ENCODE data around the gene TNFRSF14. TPM values are rescaled to one million over a fixed set of nuclear protein-coding genes. Genes with fewer than 3 reads are reported as not detected.

Gene TNFRSF14
- total and polyA plus RNA-seq, 2 of the 13 experiments (the other 11 are each of a cell fraction or from before 2014, with no cell fraction given), result 11.9 to 49.9 TPM

GRCh38 chr1:2571348-2571747 is 15.2 kb downstream of the TNFRSF14 start (continued):
- no peak for TF ChIP-seq ZNF75D (CRISPR knock-in tag; IDR thresholded peaks at IDR 0.05; ENCODE audit: borderline replicate concordance)
- no peak for TF ChIP-seq FOXK1 (CRISPR knock-in tag; IDR thresholded peaks at IDR 0.05; ENCODE audit: borderline replicate concordance, low read depth)
- TF ChIP-seq SSRP1 (CRISPR knock-in tag; IDR thresholded peaks at IDR 0.05), result no peak
- TF ChIP-seq JDP2 (CRISPR knock-in tag; IDR thresholded peaks at IDR 0.05; ENCODE audit: borderline replicate concordance), result no peak
- no peak for TF ChIP-seq MXD3 (CRISPR knock-in tag; IDR thresholded peaks at IDR 0.05)
- no peak for TF ChIP-seq SRSF9 (IDR thresholded peaks at IDR 0.05; ENCODE audit: borderline replicate concordance, insufficient read depth, low read depth, low read length, poor library complexity, severe bottlenecking)
- no peak for TF ChIP-seq MIER3 (CRISPR knock-in tag; IDR thresholded peaks at IDR 0.05; ENCODE audit: borderline replicate concordance)
- TF ChIP-seq ZNF326 (CRISPR knock-in tag; IDR thresholded peaks at IDR 0.05; ENCODE audit: borderline replicate concordance), result no peak
- TF ChIP-seq ZNF550 (CRISPR knock-in tag; IDR thresholded peaks at IDR 0.05; ENCODE audit: borderline replicate concordance), result no peak
- TF ChIP-seq SMARCE1 (IDR thresholded peaks at IDR 0.05; ENCODE audit: borderline replicate concordance), result no peak
- no peak for TF ChIP-seq CBFB (CRISPR knock-in tag; IDR thresholded peaks at IDR 0.05)
- 0 out of 2 replicates have a peak, but pooled peaks have one; percentile 47 for TF ChIP-seq ZNF607 (CRISPR knock-in tag; IDR thresholded peaks at IDR 0.05; ENCODE audit: borderline replicate concordance)
- no peak for TF ChIP-seq AGO2 (optimal IDR thresholded peaks at IDR 0.05; ENCODE audit: low read depth, low read length)
- TF ChIP-seq ZNF567 (CRISPR knock-in tag; IDR thresholded peaks at IDR 0.05; ENCODE audit: borderline replicate concordance), result no peak
- no peak for TF ChIP-seq HNRNPH1 (optimal IDR thresholded peaks at IDR 0.05; ENCODE audit: low read depth, low read length)
- TF ChIP-seq ZNF292 (CRISPR knock-in tag; IDR thresholded peaks at IDR 0.05; ENCODE audit: borderline replicate concordance, low read depth), result no peak
- TF ChIP-seq SNAPC4 (CRISPR knock-in tag; IDR thresholded peaks at IDR 0.05), result no peak
- TF ChIP-seq TRIM24 (CRISPR knock-in tag; IDR thresholded peaks at IDR 0.05), result no peak
- TF ChIP-seq BRCA1 (CRISPR knock-in tag; IDR thresholded peaks at IDR 0.05), result no peak
- TF ChIP-seq ZNF556 (CRISPR knock-in tag; IDR thresholded peaks at IDR 0.05; ENCODE audit: borderline replicate concordance), result no peak
- TF ChIP-seq TRAFD1 (CRISPR knock-in tag; IDR thresholded peaks at IDR 0.05; ENCODE audit: borderline replicate concordance), result no peak
- TF ChIP-seq CENPT (CRISPR knock-in tag; IDR thresholded peaks at IDR 0.05; ENCODE audit: low read depth), result no peak
- no peak for TF ChIP-seq ZFP91 (CRISPR knock-in tag; IDR thresholded peaks at IDR 0.05; ENCODE audit: borderline replicate concordance)

Measured in HepG2 (cell line).